Activated naive CD4-positive, alpha-beta T cell treated with anti-CD3 and anti-CD28 coated beads, Interleukin-2, amount 50 U/mL, for 16 hours (primary cell): ENCODE results near the gene SYT15.
"Not testable (repeated sequence)": the region's sequence is repeated elsewhere in the genome, so short reads cannot be mapped to it uniquely, and the experiment has no call there.

Experiments used
- DNase-seq: peaks from one replicate; pipeline ENCODE4 v3.0.0-alpha.2; 2020

Gene SYT15

DNA sequence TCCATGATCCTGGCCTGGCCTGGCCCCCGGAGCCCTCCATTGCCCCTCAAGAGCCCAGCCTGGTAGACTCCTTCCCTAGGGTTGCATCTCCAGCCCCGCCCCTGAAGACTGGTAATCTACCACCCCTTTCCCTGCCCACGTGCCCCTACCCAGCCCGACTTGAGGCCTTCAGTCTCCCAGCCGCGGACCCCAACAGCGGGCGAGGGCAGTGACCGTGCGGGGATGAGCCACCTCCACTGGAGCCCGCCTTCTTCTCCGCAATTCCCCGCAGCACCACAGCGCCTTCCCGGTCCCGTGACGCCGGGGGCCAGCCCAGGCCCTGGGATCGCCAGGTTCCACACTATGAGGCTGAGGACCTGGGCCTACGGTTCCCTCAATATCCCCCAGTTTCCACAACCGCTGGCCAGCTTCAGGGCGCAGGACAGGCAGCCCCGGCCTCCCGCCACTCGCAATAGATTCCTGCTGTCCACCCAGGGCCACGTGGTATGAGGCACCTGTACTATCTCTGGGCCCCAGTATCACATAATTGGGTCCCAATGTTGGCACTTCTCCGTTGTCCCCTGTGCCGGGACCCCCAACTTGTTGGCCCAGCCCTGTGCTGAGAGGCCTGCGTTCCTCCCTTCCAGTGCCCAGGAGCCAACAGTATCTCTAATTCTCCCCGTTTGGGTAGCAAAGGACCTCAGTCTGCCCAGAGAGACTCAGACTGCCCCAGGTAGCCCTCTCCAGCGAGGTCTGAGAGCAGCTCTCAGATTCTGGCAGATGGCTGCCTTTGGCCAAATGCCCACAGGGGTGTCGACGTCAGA, 21.4 kb upstream of the SYT15 start:
- peak; percentile 15 for DNase-seq

DNA sequence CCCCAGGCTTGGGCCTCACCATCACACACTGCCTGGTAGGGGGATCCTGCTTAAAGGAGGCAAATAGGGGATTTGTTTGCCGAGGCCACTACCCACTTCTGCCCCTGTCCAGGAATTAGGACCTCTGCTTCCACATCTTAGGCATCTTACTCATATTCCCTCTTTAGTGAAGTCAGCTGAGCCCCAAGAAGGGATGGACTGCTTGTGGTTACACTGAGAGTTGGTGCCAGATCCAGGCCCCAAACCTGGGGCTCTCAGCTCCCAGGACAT, 20.9 kb upstream of the SYT15 start:
- DNase-seq: no peak

DNA sequence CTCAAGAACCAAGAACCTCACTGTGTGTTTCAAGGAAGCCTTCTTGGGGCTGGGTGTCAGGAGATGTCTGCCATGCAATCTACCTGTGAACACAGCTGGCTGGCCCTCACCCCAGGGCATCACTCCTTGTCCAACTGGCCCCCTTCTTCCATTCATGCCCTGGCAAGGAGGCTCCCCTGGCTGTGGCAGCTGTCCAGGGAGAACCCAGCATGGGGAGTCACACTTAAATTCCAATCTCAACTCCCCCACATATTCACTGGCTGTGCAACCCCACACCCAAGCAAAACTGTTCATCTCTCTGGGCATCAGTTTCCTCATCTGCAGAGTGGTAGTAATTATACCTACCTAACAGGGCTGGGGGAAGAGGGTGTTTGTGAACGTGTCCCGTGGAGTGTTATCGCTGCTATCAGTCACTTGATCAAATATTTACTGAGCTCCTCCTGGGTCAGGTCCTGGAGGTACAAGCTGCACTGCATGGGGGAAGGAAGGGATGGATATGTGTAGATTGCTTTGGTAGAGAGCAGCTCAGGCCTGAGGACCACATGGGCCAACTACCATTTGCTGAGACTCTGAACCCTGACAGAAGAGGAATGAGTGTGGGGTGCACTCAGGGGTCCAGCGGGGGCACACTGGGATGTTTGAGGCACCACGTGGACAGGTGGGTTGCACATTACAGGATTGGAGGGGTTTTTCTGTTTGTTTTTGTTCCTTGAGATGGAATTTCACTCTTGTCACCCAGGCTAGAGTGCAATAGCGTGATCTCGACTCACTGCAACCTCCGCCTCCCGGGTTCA, 20.3 kb upstream of the SYT15 start:
- DNase-seq: peak; percentile 9

GRCh38 chr10:46559231-46559671, 19.7 kb upstream of the SYT15 start:
- no peak for DNase-seq

GRCh38 chr10:46560381-46560780, 18.5 kb upstream of the SYT15 start:
- no peak for DNase-seq

DNA sequence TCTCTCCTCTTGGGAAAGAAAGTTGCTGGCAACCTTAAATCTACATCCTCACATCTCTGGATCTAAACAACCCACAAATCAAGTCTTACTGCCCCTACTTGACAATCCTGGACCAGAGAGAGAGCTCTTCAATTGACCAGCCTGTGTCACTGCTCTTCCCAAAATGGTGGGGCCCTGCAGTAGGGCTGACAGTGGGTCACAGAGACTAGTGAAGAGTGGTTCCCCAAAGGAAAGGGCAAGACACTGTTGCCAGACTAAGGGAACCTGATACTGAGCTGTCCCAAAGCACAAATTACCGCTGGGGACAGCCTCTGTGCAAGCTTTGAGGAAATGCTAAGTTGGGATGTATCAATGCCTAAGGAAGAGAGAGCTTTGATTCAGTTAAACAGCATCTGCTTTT, 18.0 kb upstream of the SYT15 start:
- no peak for DNase-seq

GRCh38 chr10:46565591-46566332, 13.2 kb upstream of the SYT15 start:
- DNase-seq: peak; percentile 53

DNA sequence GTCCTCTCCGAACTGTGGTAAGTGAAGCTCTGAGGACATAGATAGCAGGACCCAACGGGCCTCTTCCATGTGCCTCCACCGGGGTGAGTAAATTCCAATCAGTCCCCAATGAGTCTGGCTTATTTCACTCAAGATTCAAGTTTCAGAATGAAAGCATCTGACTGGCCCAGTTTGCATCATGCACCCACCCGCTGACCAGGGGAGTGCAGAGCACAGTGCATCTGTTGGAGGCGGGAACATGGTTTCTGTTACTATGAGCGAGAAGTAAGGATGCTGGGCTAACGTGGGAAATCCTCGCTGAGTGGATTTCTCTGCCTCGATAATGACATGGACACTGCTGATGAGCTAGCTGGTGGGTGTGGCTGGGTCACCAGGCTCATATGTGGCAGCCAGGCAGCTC, 11.8 kb upstream of the SYT15 start:
- not testable (repeated sequence) for DNase-seq

- DNase-seq: not testable (repeated sequence)
These were observed 8.3 kb upstream of the SYT15 start for GRCh38 chr10:46570655-46571054.

DNA sequence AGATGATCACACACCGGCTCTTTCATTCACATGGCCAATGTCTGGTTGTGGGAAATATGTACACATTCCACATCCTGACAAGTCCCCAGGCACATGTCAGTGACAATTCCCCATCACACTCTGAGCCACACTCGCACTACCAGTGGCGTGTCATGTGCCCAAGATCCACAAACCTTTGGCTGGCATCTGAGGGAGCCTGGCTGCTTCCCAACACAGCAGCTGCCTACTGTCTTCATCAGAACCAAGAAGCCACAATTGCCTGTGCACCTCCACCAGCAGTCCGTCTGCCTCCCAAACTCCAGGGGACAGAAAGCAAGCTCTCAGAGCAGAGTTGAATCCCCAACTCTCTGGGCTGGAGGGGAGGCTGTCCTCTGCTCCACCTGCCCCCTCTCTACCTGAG, 6.2 kb upstream of the SYT15 start:
- not testable (repeated sequence) for DNase-seq

DNA sequence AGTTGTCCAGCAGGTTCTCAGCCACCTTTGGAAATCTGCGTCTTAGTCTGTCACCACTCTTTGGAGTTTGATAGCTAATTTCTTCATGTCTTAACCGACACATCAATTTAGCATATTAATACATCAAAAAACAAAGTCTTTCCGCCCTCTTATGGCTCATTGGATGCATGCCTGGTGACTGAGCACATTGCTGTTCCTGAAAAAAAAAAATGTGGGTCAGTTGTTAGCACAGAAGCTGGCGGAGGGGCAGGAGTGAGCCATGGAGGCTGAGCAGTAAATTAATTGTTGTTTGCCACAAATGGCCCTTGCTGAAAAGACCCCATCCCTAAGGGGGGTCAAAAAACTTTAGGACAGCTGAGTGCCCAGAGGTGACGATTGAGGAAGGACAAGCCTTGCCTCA, 5.6 kb upstream of the SYT15 start:
- not testable (repeated sequence) for DNase-seq

DNA sequence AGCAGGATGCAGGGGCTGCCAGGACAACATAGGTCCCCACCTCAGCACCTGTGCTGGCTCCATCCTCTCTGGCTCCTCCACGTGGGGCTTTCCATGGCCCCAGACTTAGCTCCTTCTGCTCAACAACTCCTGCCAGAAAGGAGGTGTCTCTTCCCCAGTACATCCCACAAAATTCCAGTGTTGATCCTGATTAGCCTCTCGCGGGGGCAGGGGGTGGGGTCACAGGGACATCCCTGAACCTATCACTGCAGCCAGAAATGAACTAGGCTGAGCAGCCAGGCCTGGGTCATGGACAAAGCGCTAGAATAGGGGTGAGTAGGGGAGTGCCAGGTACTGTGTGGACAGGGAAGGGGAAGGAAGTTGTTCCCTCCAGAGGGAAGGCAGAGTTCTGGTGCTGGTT, 5.0 kb upstream of the SYT15 start:
- not testable (repeated sequence) for DNase-seq

DNA sequence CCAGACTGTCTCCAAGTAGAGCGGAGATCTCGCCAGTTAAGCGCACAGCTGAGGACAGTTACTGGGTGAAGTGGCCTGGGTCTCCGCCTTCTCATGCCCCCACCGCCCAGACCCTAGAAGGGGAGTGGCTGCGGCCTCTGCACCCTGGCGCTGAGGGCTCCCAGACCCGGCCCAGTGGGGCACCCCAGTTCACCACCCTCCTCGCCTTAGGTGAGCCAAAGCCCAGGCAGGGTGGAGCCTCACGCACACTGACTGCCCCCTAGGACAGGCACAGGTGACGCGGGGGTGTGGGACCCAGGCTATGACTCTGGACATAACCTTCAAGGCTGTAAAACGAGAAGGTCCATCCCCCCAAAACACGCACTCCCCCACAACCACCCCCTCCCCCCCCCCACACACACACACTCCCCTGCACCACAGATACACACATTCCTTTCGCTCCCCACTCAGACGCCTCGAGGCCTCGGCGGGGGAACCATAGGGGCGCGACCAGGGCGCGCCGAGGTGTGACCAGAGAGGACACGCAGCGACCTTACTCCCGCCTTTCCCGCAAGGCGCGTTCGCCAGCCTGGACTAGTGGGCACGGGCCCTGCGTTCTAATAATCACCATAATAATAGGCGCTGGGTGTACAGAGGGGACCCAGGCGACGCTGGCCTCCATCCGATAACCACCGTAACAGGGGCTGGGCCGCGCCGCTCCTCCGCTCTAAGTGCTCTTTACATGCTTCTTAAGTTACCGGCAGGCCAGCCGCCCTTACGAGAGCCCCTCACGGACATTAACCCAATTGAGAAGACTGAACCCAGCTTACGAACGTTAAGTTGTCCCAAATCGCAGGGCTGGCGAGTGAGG, 1.1 kb upstream of the SYT15 start:
- DNase-seq: not testable (repeated sequence)

- not testable (repeated sequence) for DNase-seq
These were observed 450 bp downstream of the SYT15 start for GRCh38 chr10:46579378-46579777.

DNA sequence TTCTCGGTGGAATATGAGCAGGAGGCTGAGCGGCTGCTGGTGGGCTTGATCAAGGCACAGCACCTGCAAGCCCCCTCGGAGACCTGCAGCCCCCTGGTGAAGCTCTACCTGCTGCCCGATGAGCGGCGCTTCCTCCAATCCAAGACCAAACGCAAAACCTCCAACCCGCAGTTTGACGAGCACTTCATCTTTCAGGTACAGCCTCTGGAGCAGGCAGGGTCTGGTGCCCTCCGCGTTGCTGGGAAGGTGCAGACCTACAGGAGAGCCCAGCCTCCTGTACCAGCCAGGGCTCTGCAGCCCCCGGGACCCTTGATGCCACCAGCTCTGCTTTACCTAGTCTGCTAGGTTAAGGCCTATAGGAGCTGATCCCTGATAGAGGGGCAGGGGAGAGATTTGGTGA, 3.1 kb downstream of the SYT15 start:
- DNase-seq: not testable (repeated sequence)

GRCh38 chr10:46582568-46582967, 3.6 kb downstream of the SYT15 start:
- DNase-seq: not testable (repeated sequence)

DNA sequence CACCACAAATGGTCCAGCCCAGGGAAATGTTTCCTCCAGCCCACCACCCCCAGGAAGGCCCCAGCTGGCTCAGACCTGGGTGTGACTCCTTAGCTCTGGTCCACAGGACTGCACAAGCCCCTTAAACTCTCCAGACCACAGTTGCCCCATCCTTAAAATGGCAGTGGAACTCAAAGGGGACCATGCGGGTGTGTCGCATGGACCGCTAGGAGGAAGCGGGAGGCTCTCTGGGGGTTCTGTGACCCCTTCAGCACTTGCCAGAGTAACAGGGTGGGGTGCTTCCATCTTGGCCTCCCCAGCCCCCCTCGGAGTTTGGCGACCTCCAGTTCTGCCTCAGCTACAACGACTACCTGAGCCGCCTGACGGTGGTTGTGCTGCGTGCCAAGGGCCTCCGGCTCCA, 5.3 kb downstream of the SYT15 start:
- not testable (repeated sequence) for DNase-seq

GRCh38 chr10:46585246-46585645, 6.3 kb downstream of the SYT15 start:
- not testable (repeated sequence) for DNase-seq

DNA sequence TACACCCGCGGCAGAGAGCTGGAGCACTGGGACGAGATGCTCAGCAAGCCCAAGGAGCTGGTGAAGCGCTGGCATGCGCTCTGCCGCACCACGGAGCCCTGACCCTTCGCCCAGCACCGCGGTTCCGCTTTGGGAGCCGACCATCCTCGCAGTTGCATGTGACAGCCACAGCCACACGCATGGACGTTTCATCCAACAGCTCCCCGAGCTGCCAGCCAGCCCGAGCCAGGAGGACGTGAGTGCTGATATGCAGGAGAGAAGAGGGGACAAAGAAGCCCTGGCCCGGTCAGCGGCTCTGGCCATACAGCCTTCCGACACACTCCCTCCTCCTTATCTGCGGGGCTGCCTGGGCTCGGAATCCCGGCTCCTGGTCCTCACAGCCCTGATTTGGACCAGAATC, 8.6 kb downstream of the SYT15 start:
- DNase-seq: not testable (repeated sequence)

DNA sequence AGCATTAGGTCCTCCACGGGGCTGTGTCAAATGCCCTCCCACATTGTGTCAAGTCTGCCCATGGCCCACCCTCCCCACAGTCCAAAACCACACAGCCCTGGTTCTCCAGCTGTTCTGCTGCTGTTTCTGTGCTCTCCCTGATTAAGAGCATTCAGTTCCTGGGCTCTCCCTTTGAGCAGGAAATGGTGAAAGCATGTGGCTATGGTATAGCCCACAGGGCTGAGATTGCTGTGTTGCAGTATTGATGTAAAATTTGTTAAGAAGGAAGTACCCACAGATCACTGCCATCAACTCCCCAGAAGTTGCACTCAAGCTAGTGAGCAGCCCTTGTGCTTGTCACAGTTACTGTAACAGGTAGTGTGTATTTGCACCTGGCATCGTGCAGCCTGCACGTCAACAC, 9.3 kb downstream of the SYT15 start:
- not testable (repeated sequence) for DNase-seq

DNA sequence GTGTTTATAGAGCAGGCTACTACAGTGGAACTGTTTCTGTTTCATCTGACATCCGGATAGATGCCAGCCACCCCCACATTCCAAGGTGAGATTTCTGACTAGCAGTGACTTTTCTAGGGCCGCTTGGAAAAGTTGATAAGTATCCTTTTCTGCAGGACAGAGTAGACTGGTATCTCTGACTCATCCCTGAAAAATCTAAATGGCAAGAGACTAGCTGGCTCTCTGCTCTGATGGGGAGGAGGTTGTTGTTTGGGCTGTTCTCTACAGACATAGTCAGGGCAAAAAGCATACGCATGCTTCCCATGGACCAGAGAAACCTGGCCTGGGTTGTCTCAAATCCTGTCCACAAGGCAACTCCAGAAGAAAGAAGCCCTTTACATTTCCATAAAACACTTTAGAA, 10.7 kb downstream of the SYT15 start:
- not testable (repeated sequence) for DNase-seq

DNA sequence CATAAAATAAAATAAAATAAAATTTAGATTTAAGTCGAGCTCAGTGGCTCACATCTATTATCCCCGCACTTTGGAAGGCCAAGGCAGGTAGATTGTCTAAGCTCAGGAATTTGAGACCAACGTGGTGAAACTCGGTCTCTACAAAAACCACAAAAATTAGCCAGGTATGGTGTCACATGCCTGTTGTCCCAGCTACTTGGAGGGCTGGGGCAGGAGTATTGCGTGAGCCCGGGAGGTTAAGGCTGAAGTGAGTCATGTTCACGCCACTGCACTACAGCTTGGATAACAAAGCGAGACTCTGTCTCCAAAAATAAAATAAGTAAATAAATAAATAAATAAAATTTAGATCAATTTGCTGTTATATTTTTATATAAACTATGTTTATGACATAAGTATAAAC, 12.1 kb downstream of the SYT15 start:
- not testable (repeated sequence) for DNase-seq

DNA sequence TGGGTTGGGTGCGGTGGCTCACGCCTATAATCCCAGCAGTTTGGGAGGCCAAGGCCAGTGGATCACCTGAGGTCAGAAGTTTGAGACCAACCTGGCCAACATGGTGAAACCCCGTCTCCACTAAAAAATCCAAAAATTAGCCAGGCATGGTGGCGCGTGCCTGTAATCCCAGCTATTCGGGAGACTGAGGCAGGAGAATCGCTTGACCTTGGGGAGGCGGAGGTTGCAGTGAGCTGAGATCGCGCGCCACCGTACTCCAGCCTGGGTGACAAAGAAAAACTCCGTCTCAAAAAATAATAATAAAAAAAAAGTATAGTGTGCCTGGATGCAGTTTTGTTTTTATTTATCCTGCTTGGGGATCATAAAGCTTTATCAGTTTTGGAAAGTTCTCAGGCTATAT, 14.4 kb downstream of the SYT15 start:
- not testable (repeated sequence) for DNase-seq
